ENCODE measurements around the gene SULT2A1.
"Not testable (repeated sequence)": the region's sequence is repeated elsewhere in the genome, so short reads cannot be mapped to it uniquely, and the experiment has no call there.

DNA sequence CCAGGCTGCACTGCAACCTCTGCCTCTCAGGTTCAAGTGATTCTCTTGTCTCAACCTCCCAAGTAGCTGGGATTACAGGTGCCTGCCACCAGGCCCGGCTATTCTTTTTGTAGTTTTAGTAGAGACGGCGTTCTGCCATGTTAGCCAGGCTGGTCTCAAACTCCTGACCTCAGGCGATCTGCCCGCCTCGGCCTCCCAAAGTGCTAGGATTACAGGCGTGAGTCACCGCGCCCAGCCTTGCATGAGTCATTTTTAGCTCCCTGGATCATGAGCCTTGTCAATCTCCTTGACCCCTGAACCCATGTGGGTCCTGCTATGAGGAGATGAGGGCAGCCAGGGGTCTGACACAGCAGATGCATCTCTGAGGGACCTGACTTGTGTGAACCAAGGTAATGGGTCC, 27.9 kb downstream of the SULT2A1 start:
- TF ChIP-seq, protein P1, sequence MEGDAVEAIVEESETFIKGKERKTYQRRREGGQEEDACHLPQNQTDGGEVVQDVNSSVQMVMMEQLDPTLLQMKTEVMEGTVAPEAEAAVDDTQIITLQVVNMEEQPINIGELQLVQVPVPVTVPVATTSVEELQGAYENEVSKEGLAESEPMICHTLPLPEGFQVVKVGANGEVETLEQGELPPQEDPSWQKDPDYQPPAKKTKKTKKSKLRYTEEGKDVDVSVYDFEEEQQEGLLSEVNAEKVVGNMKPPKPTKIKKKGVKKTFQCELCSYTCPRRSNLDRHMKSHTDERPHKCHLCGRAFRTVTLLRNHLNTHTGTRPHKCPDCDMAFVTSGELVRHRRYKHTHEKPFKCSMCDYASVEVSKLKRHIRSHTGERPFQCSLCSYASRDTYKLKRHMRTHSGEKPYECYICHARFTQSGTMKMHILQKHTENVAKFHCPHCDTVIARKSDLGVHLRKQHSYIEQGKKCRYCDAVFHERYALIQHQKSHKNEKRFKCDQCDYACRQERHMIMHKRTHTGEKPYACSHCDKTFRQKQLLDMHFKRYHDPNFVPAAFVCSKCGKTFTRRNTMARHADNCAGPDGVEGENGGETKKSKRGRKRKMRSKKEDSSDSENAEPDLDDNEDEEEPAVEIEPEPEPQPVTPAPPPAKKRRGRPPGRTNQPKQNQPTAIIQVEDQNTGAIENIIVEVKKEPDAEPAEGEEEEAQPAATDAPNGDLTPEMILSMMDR (IDR thresholded peaks at IDR 0.05): not testable (repeated sequence)
- not testable (repeated sequence) for TF ChIP-seq EZH2phosphoT487 (IDR thresholded peaks at IDR 0.05)

All from neural progenitor cell (in vitro differentiated cells).